C4-2B (cell line): ENCODE measurements around the gene UGT1A10.

ENCODE experiments used
- H3K27ac ChIP-seq: fragments of 450-650 bp; 2 replicates; pipeline ENCODE4 v1.5.1; 2017
- ZFX ChIP-seq: fragments of 450-650 bp; IDR thresholded peaks from 2 replicates; pipeline ENCODE4 v1.6.1; 2017
- TF ChIP-seq, protein P1 (sequence below): fragments of 450-650 bp; conservative IDR thresholded peaks from 2 replicates; pipeline ENCODE4 v1.5.1; 2017; ENCODE audit warnings: mild to moderate bottlenecking

Gene UGT1A10

DNA sequence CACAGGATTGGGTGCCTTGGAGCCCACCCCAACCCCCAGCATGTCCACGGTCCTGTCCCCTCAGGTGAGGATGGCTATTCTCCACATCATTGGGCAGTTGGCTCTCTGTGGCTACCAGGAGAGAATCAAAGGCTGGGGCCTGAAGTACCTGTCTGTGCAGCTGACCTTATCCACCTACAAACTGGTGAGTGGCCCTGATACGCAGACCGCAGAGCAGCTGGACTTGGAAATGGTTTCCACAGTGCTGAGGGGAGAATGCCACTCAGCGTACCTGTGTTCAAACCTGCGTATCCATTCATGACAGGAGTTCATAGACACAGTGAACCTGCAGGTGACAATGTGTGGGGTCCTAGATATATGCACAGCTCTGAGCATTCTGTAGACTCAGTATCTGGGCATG, 163.5 kb downstream of the UGT1A10 start:
- H3K27ac ChIP-seq = no peak overlapping the region
- no peak for TF ChIP-seq ZFX
- TF ChIP-seq, protein P1, sequence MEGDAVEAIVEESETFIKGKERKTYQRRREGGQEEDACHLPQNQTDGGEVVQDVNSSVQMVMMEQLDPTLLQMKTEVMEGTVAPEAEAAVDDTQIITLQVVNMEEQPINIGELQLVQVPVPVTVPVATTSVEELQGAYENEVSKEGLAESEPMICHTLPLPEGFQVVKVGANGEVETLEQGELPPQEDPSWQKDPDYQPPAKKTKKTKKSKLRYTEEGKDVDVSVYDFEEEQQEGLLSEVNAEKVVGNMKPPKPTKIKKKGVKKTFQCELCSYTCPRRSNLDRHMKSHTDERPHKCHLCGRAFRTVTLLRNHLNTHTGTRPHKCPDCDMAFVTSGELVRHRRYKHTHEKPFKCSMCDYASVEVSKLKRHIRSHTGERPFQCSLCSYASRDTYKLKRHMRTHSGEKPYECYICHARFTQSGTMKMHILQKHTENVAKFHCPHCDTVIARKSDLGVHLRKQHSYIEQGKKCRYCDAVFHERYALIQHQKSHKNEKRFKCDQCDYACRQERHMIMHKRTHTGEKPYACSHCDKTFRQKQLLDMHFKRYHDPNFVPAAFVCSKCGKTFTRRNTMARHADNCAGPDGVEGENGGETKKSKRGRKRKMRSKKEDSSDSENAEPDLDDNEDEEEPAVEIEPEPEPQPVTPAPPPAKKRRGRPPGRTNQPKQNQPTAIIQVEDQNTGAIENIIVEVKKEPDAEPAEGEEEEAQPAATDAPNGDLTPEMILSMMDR = no peak

DNA sequence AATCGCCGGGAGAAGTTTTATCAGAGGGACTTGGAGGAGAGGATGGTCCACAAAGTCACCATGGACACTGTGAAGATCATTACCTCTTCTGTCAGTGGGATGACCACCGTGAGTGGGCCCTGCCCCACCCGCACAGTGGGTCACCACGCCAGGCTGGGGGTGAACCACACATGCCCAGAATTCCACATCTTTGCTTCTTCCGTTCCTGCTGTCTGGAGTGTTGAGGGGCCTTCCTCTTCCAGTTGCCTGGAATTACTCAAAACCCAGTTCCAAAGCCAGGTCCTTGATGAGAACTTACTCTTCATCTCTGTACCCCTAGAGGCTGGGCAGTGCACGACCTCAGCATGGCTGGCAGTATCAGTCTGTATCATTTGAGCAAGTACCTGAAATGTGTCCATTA, 164.0 kb downstream of the UGT1A10 start:
- H3K27ac ChIP-seq = no peak overlapping the region
- TF ChIP-seq, protein P1 = no peak
- no peak for TF ChIP-seq ZFX

DNA sequence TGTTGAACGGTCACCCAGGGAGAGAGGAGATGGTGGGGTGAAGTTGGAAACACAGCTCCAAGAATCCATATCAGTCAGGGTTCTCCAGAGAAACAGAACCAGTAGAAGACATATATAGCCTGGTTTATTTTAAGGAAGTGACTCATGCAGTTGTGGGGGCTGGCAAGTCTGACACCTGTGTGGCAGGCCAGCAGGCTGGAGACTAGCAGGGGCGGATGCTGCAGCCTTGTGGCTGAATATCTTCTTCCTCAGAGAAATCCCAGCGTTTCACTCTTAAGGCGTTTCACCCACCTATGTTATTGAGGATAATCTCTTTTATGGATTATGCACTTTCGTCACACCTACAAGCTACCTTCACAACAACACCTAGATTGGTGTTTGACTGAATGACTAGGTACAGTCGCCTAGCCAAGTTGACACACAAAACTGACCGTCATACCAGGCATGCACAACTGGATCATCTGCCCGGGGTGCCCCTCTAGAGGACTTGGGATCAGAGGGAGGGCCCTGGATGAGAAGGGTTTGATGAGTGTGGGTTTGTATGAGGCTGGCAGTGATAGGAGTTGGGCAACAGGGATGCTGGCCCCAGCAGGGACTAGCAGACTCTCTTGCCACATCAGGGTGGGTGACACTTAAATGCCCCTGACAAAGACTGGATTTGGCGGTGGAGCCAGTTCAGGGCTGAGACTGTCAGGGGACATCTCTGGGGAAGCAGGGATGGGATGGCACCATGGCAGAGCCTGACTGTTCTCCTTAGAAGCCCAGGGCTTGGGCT, 165.3 kb downstream of the UGT1A10 start:
- TF ChIP-seq ZFX = no peak
- TF ChIP-seq, protein P1 = no peak
- H3K27ac ChIP-seq = no peak overlapping the region

DNA sequence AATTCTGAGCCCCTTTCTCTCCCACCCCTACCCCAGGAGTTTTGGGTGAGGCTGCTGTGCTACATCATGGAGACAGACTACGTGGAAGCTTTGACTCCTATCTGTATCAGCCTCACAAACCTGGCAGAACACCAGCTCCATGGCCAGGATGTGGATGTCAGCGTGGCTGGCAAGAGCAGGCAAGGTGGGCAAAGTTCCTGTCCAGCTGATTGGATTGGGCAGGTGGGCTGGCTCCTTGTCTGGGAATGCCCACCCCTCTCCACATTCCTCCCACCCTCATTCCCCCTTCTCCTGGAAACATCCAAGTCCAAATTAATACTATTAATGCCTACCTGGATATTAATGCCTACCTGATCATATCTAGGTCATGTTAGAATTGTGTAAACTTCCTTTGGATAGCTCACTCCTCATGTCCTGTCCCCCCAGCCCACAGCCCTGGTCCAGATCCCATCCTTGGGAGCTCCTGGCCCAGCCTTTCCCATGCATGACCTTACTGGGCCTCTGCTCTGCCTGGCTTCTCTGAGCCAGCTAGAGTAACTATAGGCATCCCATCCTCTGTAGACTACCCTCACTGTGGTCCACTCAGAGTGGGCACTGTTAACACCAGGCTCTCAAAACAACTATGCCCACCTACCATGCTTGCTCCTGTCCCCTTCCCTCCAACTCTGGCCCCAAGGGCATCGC, 166.0 kb downstream of the UGT1A10 start:
- no peak overlapping the region for H3K27ac ChIP-seq
- TF ChIP-seq, protein P1 = no peak
- TF ChIP-seq ZFX = no peak

DNA sequence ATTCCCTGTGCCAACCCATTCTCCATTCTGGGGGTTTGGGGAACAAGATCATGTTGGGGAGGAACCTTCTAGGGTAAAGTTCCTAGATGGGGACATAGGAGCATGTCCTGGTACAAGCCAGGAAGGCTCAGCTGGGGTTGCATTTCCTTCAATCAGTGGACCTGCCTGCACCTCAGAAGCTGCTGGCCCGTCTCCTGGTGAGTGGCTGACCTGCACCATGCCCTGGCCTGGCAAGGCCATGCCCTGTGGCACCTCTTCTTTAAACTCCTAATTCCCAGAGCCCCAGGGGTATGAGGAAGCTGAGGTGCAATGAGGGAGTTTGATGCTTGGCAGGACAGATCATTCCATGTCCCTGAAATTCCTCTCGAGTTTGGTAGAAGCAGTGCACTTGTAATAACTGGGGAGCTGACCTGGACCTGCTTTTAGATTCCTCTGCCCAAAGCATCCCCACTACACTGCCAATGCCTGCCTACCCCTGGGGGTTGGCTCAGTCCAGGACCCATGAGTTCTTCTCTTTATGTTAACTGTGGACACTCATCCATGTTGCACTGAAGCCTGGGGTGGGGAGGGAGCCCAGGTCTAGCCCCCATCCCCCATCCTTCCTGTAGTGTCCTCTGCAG, 167.2 kb downstream of the UGT1A10 start:
- no peak overlapping the region for H3K27ac ChIP-seq
- TF ChIP-seq, protein P1 = no peak
- no peak for TF ChIP-seq ZFX

DNA sequence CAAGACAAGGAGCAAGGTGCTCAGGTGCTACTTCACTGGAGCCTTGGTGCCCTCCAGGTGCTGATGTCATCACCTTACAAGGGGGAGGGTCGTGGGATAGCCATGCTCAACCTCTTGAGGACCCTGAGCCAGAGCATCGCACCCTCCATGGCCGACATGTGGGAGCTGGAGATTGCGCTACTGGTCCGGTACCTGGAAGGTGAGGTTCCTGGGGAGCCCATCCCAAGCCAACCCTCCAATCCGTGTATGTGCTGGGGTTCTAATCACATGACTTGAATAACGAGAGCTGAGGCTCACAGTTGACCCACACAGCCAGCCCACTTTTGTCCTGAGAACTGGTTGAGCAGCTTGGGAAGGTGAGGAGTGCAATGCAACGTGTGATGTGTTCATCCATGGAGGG, 167.7 kb downstream of the UGT1A10 start:
- H3K27ac ChIP-seq = no peak overlapping the region
- TF ChIP-seq, protein P1 = no peak
- TF ChIP-seq ZFX = no peak
